Measurements from ENCODE around the gene HS6ST2.

DNA sequence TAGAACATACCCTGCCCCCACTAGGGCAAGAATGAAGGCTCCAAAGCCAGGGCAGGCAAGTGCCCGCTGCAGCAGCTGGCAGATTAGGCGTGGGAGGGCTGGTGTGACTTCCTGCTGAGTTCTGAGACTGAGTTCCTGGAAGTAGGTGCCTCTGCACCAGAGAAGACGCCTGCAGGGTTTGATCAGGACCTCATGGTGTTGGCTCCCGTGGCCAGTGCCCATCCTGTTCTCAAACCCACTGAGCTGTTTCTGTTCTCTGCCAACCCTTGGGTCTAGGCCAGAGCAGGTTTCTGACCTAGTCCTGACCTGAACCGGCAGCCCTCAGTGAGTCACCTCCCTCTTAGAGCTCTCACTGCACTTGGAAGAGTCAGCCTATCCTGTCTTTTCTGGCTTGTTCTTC, 220.7 kb downstream of the HS6ST2 start:
- TF ChIP-seq EZH2phosphoT487 (IDR thresholded peaks at IDR 0.05; ENCODE audit: borderline replicate concordance, low read length) = no peak
- TF ChIP-seq, protein P1, sequence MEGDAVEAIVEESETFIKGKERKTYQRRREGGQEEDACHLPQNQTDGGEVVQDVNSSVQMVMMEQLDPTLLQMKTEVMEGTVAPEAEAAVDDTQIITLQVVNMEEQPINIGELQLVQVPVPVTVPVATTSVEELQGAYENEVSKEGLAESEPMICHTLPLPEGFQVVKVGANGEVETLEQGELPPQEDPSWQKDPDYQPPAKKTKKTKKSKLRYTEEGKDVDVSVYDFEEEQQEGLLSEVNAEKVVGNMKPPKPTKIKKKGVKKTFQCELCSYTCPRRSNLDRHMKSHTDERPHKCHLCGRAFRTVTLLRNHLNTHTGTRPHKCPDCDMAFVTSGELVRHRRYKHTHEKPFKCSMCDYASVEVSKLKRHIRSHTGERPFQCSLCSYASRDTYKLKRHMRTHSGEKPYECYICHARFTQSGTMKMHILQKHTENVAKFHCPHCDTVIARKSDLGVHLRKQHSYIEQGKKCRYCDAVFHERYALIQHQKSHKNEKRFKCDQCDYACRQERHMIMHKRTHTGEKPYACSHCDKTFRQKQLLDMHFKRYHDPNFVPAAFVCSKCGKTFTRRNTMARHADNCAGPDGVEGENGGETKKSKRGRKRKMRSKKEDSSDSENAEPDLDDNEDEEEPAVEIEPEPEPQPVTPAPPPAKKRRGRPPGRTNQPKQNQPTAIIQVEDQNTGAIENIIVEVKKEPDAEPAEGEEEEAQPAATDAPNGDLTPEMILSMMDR (conservative IDR thresholded peaks at IDR 0.05; ENCODE audit: low read depth, low read length) = no peak
